Measurements from ENCODE around the gene SEMA6A.

The SEMA6A gene

GRCh38 chr5:116428966-116429365 is 145.7 kb downstream of the SEMA6A start:
- no peak for DNase-seq

GRCh38 chr5:116428413-116428812 is 146.2 kb downstream of the SEMA6A start:
- DNase-seq: no peak

DNA sequence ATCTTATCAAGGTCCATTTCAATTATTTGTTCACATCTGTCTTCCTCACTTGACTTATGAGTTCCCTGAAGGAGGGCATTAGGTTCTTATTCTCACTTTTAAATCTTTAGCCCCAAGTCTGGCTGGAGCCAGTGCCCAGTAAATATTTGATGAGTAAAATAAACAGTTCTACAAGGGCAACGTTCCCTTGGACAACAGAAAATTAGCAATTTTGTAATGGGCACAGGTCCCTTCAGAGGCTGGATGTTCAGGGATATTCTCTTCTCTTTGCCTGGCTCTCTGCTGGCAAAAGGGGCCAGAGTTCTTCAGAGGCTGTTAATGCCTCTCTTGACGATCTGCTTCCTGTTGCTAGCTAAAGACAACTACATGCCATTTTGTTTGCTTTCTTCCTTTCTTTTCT is 149.7 kb downstream of the SEMA6A start:
- no peak for DNase-seq

DNA sequence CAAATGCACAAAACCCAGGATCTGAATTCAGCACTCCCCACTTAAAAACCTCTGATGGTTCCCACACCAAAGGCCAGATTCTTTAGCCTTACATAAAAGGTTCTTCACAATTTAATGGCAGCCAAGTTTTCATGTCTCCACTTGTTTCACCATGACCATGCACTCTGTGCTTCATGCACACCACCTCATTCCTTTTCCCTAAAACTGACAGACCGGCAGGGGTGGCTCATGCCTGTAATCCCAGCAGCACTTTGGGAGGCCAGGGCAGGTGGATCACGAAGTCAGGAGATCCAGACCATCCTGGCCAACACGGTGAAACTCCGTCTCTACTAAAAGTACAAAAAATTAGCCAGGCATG is 150.4 kb downstream of the SEMA6A start:
- no peak for DNase-seq

GRCh38 chr5:116423587-116424257 is 150.9 kb downstream of the SEMA6A start:
- DNase-seq: no peak

- DNase-seq: no peak
These were observed 151.5 kb downstream of the SEMA6A start for GRCh38 chr5:116423141-116423540.

DNA sequence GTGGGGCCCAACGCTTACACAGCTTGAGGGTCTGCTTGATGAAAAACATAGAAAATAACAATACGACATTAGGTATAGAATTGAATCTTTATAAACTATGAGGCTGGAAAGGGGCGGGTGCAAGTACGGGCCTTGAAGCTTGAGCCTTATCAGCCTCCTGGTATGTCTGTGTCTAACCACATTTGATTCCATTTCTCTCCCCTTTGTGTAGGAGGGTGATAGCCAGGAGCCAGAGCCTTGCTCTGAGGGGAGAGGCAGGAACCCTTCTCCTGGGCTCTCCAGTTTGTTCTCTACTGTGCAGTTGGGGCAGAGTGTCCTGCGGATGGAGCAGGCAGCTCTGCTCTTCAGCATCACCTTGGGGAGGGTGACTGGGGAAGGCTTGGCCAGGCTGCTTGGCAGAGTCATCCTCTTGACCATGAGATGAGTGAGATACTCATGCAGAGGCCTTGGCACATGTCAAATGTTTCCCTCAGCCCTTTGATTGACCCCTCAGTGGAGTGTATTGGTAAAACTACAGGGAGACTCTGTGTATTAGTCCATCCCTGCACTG is 153.5 kb downstream of the SEMA6A start:
- no peak for DNase-seq

GRCh38 chr5:116420540-116420939 is 154.1 kb downstream of the SEMA6A start:
- no peak for DNase-seq

DNA sequence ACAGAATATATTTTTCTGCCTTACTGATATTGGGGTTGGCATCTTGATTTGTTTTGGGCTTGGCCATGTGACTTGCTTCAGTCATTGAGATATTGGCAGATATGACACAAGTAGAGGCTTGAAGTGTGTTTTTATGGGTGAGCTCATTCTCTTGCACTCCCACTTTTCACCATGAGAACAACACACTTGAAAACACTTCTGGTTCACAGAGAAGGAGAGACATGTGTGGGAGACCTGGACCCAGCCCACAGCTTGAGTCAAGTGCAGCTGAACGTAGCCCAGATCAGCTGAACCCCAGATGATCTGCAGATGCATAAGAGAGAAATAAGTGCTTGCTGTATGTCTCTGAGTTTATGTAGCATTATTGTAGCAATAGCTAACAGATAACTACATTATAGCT is 155.4 kb downstream of the SEMA6A start:
- DNase-seq: no peak

DNA sequence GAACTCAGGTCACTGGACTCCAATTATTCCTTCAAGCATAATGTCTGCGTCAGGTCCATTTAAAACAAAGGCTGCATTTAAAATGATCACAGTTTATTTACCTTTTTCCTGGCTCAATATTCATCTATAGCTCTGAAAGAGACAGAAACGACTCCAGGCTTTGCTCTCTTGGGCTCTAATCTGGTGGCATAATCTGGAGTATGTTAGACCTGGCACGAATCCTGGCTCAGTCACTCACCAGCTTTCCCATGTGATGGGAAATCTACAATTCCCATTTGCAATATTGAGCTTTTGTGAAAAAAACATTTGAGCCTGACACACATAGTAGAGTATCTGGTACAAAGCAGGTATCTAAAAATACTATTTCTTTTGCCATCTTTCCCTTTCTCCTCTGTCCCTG is 155.8 kb downstream of the SEMA6A start:
- DNase-seq: no peak

DNA sequence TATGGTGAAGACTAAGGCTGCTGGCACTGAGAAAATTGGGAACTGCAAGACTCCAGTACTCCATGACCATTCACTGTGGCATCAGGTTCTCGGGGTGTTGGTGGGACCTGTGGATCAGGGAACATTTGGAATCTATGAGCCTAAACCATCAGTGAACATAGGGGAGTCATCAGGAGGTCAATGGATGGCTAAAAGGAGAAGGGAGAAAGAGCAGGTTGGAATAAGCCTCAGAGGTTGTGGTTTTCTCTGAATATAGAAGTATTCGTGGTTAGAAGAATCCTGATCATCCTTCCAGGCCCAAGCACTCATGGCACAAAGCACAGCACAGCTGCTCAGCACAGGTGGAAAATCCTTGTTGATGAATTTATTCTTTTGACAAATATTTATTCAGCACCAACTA is 156.6 kb downstream of the SEMA6A start:
- no peak for DNase-seq

- DNase-seq: no peak
These were observed 158.6 kb downstream of the SEMA6A start for GRCh38 chr5:116415989-116416388.

- DNase-seq: no peak
These were observed 159.4 kb downstream of the SEMA6A start for GRCh38 chr5:116415182-116415581.

GRCh38 chr5:116411101-116411571 is 163.5 kb downstream of the SEMA6A start:
- DNase-seq: no peak

DNA sequence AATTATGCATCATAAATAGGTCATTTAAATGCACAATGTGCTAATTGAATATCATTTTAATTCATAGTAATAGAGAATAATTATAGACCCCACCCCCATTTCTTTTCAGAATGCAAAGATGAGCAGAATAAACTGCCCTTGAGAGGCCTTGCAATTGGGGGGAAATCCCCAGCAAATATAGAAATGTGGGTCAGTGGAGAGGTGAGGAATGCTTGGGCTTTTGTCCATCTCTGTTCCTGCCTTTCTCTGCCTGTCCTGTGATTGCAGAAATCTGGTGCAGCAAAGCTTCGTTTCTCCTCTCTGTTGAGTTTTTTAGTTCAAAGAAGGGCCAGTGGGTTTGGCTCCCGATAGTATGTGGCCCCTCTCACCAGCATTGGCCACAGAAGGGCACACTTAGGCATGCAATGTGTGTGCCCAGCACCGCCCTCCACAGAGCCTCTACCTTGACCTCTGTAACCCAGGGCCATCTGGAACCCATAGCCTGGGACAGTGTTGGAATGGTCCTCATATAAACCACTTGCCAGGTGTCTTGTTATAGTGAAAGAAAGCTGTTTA is 164.2 kb downstream of the SEMA6A start:
- DNase-seq: no peak

- no peak for DNase-seq
These were observed 164.9 kb downstream of the SEMA6A start for GRCh38 chr5:116409591-116410296.

GRCh38 chr5:116406306-116407041 is 168.1 kb downstream of the SEMA6A start:
- no peak for DNase-seq

- DNase-seq: no peak
These were observed 169.8 kb downstream of the SEMA6A start for GRCh38 chr5:116404792-116405191.

GRCh38 chr5:116404016-116404415 is 170.6 kb downstream of the SEMA6A start:
- DNase-seq: no peak

- DNase-seq: no peak
These were observed 172.4 kb downstream of the SEMA6A start for GRCh38 chr5:116402235-116402634.

DNA sequence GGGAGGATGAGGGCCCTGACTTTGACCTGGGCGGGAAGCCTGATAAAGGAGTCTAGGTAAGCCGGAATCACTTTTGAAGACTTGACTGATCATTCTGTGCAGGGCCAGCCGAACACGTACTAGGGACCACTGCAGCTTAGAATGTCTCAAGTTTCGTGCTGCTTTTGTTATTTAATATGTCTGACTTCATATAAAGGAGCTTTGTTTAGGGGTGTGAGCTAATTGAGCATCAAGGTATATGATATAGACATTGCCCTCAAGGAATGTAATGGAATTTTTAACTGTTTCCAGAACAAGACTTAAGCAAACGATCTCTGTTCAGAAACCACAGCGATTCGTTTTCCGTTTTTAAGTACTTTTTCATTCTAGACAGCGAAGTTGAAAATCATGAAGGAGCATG is 173.0 kb downstream of the SEMA6A start:
- DNase-seq: no peak

- no peak for DNase-seq
These were observed 178.0 kb downstream of the SEMA6A start for GRCh38 chr5:116396476-116397099.

GRCh38 chr5:116395631-116396203 is 178.9 kb downstream of the SEMA6A start:
- no peak for DNase-seq
